GM21529 (cell line): ENCODE measurements around the gene SBNO2.

Experiments
- ATAC-seq: cut with Tn5 transposase; IDR thresholded peaks from one replicate; pipeline ENCODE4 v1.9.1; 2021; ENCODE audit not compliant: unreplicated experiment

SBNO2 gene

GRCh38 chr19:1063909-1064660, 110.0 kb downstream of the SBNO2 start:
- no peak for ATAC-seq

DNA sequence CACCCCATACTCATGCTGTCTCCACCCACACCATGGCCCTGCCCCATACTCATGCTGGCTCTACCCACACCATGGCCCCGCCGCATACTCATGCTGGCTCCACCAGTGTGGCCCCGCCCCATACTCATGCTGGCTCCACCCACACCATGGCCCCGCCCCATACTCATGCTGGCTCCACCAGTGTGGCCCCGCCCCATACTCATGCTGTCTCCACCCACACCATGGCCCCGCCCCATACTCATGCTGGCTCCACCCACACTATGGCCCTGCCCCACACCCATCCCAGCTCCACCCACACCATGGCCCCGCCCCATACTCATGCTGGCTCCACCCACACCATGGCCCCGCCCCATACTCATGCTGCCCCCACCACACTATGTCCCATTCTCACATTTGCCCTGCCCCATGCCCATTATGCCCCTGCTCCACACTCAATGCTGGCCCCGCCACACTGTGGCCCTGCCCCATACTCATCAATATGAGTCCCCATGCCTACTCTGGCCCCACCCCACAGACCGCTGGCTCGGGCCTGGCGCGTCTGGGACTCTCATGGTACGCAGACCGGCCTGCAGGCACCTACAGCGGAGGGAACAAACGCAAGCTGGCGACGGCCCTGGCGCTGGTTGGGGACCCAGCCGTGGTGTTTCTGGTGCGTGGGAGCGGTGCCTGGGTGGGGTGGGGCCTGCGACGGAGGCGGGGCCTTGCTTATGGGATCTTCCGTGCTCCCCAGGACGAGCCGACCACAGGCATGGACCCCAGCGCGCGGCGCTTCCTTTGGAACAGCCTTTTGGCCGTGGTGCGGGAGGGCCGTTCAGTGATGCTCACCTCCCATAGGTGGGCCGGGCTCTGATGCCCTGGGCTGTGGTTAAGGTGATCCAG, 110.8 kb downstream of the SBNO2 start:
- ATAC-seq: no peak

GRCh38 chr19:1062387-1063029, 111.6 kb downstream of the SBNO2 start:
- no peak for ATAC-seq

DNA sequence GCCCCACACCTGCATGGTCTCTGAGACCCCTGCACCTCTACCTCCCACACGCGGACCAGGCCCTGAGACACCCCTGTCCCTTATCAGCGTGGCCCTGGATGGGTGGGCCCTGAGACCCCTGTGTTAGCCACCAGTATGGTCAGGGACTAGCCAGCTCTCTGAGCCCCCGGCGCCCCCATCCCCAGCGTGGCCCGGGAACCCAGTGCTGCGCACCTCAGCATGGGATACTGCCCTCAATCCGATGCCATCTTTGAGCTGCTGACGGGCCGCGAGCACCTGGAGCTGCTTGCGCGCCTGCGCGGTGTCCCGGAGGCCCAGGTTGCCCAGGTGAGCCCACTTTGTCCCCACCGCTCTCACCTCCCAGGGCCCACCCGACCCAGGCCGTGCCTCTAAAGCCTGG, 112.1 kb downstream of the SBNO2 start:
- ATAC-seq: no peak

GRCh38 chr19:1060689-1061088, 113.4 kb downstream of the SBNO2 start:
- ATAC-seq: no peak

DNA sequence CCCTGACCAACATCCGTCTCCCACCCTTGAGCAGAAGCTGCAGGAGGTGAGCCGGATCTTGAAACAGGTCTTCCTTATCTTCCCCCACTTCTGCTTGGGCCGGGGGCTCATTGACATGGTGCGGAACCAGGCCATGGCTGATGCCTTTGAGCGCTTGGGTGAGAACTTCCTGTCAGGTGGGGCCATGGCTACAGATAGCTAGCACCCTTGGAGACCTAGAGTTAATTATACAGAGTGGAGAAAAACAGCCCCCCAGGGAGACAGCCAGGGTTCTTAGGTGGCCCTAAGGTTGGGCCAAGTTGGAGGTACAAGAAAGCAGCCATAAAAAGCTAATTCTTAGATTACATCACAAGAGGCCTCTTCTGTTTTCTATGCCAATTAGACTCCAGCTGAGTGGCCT, 116.0 kb downstream of the SBNO2 start:
- ATAC-seq: no peak
